SJCRH30 (cell line): ENCODE data around the gene NTNG2. TPM values are rescaled to one million over a fixed set of nuclear protein-coding genes. Genes with fewer than 3 reads are reported as not detected.

Experiments used
- DNase-seq, 2 experiments: peaks; one replicate each; pipeline ENCODE4 v3.0.0-alpha.2; 2015 to 2020
- H3K27ac ChIP-seq: fragments of 250-450 bp; sonication (Bioruptor Pico); 2 replicates; pipeline ENCODE4 v1.5.1; 2020; ENCODE audit warnings: mild to moderate bottlenecking, moderate library complexity
- H3K27me3 ChIP-seq: fragments of 250-450 bp; sonication (Bioruptor Pico); 2 replicates; pipeline ENCODE4 v1.5.1; 2020; ENCODE audit warnings: mild to moderate bottlenecking, moderate library complexity
- H3K36me3 ChIP-seq: fragments of 250-450 bp; sonication (Bioruptor Pico); 2 replicates; pipeline ENCODE4 v1.5.1; 2020; ENCODE audit warnings: mild to moderate bottlenecking, moderate library complexity
- H3K4me1 ChIP-seq: fragments of 250-450 bp; sonication (Bioruptor Pico); 2 replicates; pipeline ENCODE4 v1.5.1; 2020; ENCODE audit warnings: mild to moderate bottlenecking, moderate library complexity
- H3K4me3 ChIP-seq: fragments of 250-450 bp; sonication (Bioruptor Pico); 2 replicates; pipeline ENCODE4 v1.5.1; 2020; ENCODE audit warnings: mild to moderate bottlenecking, moderate library complexity
- H3K9me3 ChIP-seq: fragments of 250-450 bp; sonication (Bioruptor Pico); replicated peaks from 2 replicates; pipeline ENCODE4 v1.5.1; 2020; ENCODE audit warnings: mild to moderate bottlenecking, moderate library complexity
- total RNA-seq: library from RNA; depleted of rRNA; stranded (reverse); fragments of >200 nt; shearing (Covaris generic); gene quantifications from 2 replicates; pipeline ENCODE4 v1.2.3, GENCODE V29; 2014

NTNG2 gene
- total RNA-seq, 1 experiment from 2014 or later: 0.26 TPM

- H3K4me3 ChIP-seq: no peak overlapping the region
These were observed 4.3 kb upstream of the NTNG2 start for GRCh38 chr9:132157347-132158116.

DNA sequence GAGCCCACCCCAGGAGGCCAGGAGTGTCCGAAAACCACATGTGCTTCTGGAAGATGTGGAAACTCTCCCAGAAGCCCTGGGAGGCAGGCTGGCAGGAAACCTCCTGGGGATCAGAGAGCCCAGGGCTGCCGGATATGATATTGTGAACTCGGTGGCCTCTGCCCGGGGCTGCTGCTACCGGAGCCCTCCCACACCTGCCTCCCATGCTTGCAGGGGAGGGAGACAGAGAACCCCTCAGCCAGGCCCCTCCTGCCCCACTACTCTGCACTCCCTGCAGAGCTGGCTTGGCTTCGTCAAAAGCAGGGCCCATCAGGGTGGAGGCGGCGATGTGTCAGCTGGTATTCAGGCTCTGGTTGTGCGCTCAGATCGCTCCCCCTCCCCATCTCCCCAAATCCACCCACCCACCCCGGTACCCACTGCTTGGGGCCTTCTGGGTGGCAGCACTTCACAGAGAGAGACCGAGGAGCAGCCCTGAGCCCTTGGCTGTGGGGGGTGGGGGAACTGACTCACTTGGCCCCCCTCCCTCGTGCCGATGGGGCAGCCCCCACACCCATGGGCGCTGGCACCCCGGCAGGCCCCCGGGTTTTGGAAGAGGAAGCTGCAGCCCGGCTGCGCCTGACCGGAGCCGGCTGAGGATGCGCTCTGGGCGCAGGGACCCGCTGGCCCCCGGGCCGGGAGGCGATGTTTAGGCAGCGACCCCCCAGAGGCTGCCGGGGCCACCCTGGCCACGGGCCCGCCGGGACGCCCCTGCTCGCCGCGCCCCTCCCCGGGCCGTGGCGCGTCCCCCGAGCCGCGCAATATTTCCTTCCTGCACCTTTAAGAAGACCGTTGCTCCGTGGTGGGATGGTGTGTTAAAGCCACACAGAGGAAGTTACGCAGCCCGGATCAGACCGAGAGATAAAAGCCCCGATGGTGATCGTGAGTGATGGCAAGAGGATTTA is 786 bp upstream of the NTNG2 start:
- peak overlapping the region; percentile 63 for H3K4me3 ChIP-seq
- peaks cover 34% of the 10 kb centered on the region for H3K27me3 ChIP-seq
- DNase-seq: peak; percentile 54 to 65

More at GRCh38 chr9:132157347-132158116, 4.3 kb upstream of the NTNG2 start:
- Histone ChIP-seq H3K4me1 (no peaks in the 10 kb centered on the region), H3K36me3 (no peaks in the 10 kb centered on the region), H3K9me3 (no peaks in the 10 kb centered on the region), H3K27ac (no peak overlapping the region), H3K27me3 (peaks cover 29% of the 10 kb centered on the region)
- DNase-seq: no peak

GRCh38 chr9:132162764-132163456 is 1.1 kb downstream of the NTNG2 start:
- Histone ChIP-seq H3K4me1 (no peaks in the 10 kb centered on the region; the same call in 1 of the 2 replicates), H3K27ac (no peak overlapping the region), H3K36me3 (no peaks in the 10 kb centered on the region), H3K27me3 (peaks cover 36% of the 10 kb centered on the region), H3K9me3 (no peaks in the 10 kb centered on the region), H3K4me3 (peak overlapping the region; percentile 63)
- no peak for DNase-seq

More for the DNA sequence above, 786 bp upstream of the NTNG2 start:
- no peaks in the 10 kb centered on the region for H3K36me3 ChIP-seq
- no peaks in the 10 kb centered on the region for H3K9me3 ChIP-seq
- no peak overlapping the region for H3K27ac ChIP-seq
- H3K4me1 ChIP-seq: no peaks in the 10 kb centered on the region; the same call in 1 of the 2 replicates

GRCh38 chr9:132163457-132163875 is 1.6 kb downstream of the NTNG2 start:
- Histone ChIP-seq H3K36me3 (no peaks in the 10 kb centered on the region), H3K27ac (no peak overlapping the region), H3K27me3 (peaks cover 41% of the 10 kb centered on the region), H3K4me3 (peak overlapping the region; percentile 63), H3K4me1 (no peaks in the 10 kb centered on the region; the same call in 1 of the 2 replicates), H3K9me3 (no peaks in the 10 kb centered on the region)
- no peak for DNase-seq

DNA sequence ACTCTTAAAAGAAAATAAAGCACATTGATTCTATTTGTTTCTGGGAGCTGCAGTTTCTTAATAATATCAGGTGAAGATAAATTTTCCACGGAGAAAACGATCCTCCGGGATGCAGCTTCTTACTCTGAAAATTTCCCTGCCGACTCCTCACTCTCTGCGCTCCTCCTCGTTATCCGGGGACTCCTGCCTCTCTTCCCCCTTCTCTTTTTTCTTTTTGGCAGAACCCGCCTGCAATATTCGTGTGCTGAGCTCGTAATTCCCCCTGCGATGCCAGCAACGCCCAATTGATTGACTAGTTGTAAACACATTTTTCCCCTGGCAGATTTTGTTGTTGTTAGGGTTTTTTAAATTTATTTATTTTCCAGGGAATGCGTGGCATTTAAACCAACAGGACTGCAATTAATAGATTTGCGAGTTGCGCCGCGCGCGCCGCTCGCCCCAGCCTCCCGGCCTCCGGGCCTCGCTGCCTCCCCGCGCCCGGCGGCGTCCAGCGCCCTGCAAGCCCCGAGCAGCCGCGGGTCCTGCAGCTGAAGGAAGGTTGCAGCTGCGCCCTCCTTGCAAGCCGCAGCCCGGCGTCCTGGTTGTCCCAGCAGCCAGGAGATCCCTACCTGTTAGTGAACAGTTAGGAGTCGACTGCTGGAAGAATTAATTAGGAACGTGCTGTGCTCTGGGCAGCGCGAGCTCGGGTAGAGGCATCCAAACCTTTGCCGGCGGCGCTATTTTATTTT is 2.2 kb downstream of the NTNG2 start:
- DNase-seq: no peak
- Histone ChIP-seq H3K36me3 (no peaks in the 10 kb centered on the region), H3K27me3 (peaks cover 47% of the 10 kb centered on the region), H3K4me3 (no peak overlapping the region), H3K9me3 (no peaks in the 10 kb centered on the region), H3K27ac (no peak overlapping the region), H3K4me1 (no peaks in the 10 kb centered on the region; the same call in 1 of the 2 replicates)

DNA sequence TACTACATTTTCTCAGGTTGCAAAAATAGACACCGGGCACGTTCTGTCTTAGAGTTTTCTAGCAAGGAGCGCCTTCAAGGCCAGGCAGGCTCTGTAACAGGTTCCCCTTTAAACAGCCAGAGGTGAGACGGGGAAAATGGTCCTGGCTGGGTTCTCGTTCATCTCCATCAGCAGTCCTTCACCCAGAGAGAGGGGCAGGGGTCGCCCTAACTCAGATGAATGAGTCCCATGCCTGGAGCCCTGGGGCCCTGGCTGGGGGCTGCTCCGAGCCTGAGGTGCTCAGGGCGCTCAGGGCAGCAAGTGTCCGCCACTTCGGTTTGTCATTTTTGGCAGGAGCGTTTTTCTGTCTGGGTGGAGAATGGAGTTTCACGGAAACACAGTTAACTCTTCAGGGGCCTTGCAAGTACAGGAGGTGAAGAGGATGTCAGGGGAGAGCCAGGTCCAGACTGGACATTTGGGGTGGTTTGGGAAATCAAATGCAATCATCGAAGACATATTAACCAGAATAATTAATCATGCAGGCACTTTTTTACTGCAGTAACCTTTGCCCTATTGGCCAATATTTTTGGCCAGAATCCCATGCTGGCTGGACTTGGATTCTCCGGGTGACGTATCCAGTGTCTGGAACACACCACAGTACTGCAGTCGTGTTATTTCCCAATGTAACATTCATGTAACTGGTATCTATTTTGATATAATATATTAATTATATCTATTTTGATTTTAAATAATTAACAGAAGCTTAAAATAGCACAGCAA is 2.9 kb downstream of the NTNG2 start:
- Histone ChIP-seq H3K4me3 (no peak overlapping the region), H3K4me1 (no peaks in the 10 kb centered on the region; the same call in 1 of the 2 replicates), H3K36me3 (no peaks in the 10 kb centered on the region), H3K27me3 (peaks cover 54% of the 10 kb centered on the region), H3K27ac (no peak overlapping the region), H3K9me3 (no peaks in the 10 kb centered on the region)
- DNase-seq: no peak

DNA sequence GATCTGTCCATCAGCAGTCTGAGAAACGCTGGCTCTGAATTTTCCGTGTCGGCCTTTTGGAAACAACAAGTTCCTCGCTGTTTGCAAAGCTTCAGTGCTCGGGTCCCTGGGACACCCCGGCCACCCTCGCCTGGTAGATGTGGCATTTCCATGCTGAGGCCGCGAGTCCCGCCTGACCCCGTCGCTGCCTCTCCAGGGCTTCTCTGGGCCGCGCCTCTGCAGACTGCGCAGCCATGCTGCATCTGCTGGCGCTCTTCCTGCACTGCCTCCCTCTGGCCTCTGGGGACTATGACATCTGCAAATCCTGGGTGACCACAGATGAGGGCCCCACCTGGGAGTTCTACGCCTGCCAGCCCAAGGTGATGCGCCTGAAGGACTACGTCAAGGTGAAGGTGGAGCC is 4.7 kb downstream of the NTNG2 start:
- Histone ChIP-seq H3K27ac (no peak overlapping the region), H3K4me1 (no peaks in the 10 kb centered on the region; the same call in 1 of the 2 replicates), H3K9me3 (no peaks in the 10 kb centered on the region), H3K27me3 (peaks cover 57% of the 10 kb centered on the region), H3K36me3 (no peaks in the 10 kb centered on the region), H3K4me3 (no peak overlapping the region)
- DNase-seq: no peak

GRCh38 chr9:132167192-132167591 is 5.3 kb downstream of the NTNG2 start:
- H3K4me1 ChIP-seq: no peaks in the 10 kb centered on the region; the same call in 1 of the 2 replicates
- no peaks in the 10 kb centered on the region for H3K36me3 ChIP-seq
- no peaks in the 10 kb centered on the region for H3K9me3 ChIP-seq
- H3K27me3 ChIP-seq: peaks cover 57% of the 10 kb centered on the region
- no peak overlapping the region for H3K4me3 ChIP-seq
- DNase-seq: peak in 1 of 2 experiments; percentile 30
- no peak overlapping the region for H3K27ac ChIP-seq

GRCh38 chr9:132168347-132168746 is 6.5 kb downstream of the NTNG2 start:
- DNase-seq: peak; percentile 75 to 77
- peaks cover 49% of the 10 kb centered on the region for H3K27me3 ChIP-seq
- H3K27ac ChIP-seq: no peak overlapping the region
- H3K9me3 ChIP-seq: no peaks in the 10 kb centered on the region
- no peak overlapping the region for H3K4me3 ChIP-seq
- no peaks in the 10 kb centered on the region; the same call in 1 of the 2 replicates for H3K4me1 ChIP-seq
- no peaks in the 10 kb centered on the region for H3K36me3 ChIP-seq

DNA sequence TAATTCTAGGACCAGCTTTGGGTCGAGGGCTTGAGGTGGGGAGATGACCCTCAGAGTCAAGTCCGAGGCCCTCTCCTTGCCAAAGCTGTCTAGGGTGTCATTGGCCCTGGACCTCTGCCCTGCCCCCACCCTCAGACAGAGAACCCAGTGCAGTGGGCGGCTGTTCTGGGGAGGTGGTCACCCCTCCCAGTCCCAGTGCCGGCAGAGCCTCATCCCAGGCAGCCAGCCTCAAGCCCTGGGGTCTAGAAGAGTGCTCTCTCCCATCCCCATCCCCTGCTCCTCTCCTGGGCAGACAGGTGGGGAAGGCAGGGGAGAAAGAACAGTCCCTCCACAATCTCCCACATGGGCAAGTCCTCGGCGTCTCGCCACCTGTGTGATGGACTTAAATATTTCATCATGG is 7.0 kb downstream of the NTNG2 start:
- Histone ChIP-seq H3K4me3 (no peak overlapping the region), H3K9me3 (no peaks in the 10 kb centered on the region), H3K4me1 (no peaks in the 10 kb centered on the region), H3K27ac (no peak overlapping the region), H3K36me3 (no peaks in the 10 kb centered on the region), H3K27me3 (peaks cover 44% of the 10 kb centered on the region)
- DNase-seq: no peak

- H3K4me3 ChIP-seq: no peak overlapping the region
- H3K27me3 ChIP-seq: peaks cover 37% of the 10 kb centered on the region
- no peaks in the 10 kb centered on the region for H3K36me3 ChIP-seq
- no peak overlapping the region for H3K27ac ChIP-seq
- H3K9me3 ChIP-seq: no peaks in the 10 kb centered on the region
- peak; percentile 60 to 81 for DNase-seq
- no peaks in the 10 kb centered on the region for H3K4me1 ChIP-seq
These were observed 8.0 kb downstream of the NTNG2 start for GRCh38 chr9:132169672-132170392.

DNA sequence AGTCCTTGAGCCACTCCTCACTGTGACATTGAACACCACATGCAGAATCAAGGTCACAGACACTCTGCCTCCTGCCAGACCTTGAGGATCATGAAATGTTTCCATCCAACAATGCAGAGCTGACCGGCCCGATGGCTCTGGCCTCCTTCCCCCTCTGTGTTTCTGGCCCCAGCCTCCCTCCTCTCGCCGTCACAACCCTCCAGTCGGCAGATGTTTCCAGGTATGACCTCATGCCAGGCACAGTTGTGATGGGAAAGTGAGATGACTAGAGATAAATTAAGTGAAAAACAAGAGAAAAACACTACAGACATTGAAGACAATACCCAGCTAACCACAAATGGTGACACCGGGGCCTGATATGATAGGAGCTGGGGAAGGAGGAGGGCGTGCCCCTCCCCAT is 9.8 kb downstream of the NTNG2 start:
- Histone ChIP-seq H3K36me3 (no peaks in the 10 kb centered on the region), H3K9me3 (no peaks in the 10 kb centered on the region), H3K4me3 (no peak overlapping the region), H3K4me1 (no peaks in the 10 kb centered on the region), H3K27ac (no peak overlapping the region), H3K27me3 (peaks cover 33% of the 10 kb centered on the region)
- no peak for DNase-seq

DNA sequence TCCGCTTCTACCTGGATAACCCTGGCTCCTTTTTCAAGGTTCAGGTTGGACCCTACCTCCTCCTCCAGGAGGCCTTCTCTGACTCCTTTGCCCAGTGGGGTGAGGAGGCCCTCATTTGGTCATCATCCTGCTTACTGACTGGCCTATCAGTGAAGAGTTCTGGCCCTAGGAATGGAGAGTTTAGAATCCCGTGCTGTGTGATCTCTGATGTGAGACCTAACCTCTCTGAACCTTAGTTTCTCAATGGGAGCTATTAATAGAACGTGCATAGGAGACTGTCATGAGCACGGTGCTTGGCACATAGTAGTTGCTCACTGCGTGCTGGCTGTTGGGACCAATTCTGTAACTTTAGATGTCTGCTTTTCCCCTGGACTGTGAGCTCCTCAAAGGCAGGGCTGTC is 10.3 kb downstream of the NTNG2 start:
- no peak overlapping the region for H3K27ac ChIP-seq
- DNase-seq: no peak
- no peak overlapping the region for H3K4me3 ChIP-seq
- no peaks in the 10 kb centered on the region for H3K4me1 ChIP-seq
- no peaks in the 10 kb centered on the region for H3K9me3 ChIP-seq
- no peaks in the 10 kb centered on the region for H3K36me3 ChIP-seq
- H3K27me3 ChIP-seq: peaks cover 33% of the 10 kb centered on the region
